Medulla oblongata (tissue), 1 donor: ENCODE data around the gene CLIC3.

Experiments
- DNase-seq: peaks from one replicate; pipeline ENCODE4 v3.0.0-alpha.2; 2015; ENCODE audit errors: extremely low spot score

Gene CLIC3

GRCh38 chr9:137030538-137031527 is 34.5 kb upstream of the CLIC3 start:
- peak; percentile 24 for DNase-seq

GRCh38 chr9:137030006-137030405 is 33.6 kb upstream of the CLIC3 start:
- DNase-seq, result no peak

- peak; percentile 83 for DNase-seq
These were observed 32.9 kb upstream of the CLIC3 start for GRCh38 chr9:137029058-137029936.

GRCh38 chr9:137028263-137029057 is 32.1 kb upstream of the CLIC3 start:
- peak; percentile 73 for DNase-seq

GRCh38 chr9:137027369-137028262 is 31.2 kb upstream of the CLIC3 start, which contains the start of gene ABCA2:
Gene ABCA2, minus strand, starts transcription at chr9:137028237. Its CDS starts 97 bp downstream, at chr9:137028140.
- peak; percentile 21 for DNase-seq

GRCh38 chr9:137026828-137027227 is 30.5 kb upstream of the CLIC3 start:
- no peak for DNase-seq

GRCh38 chr9:137026384-137026783 is 30.0 kb upstream of the CLIC3 start:
- DNase-seq, result peak; percentile 17

GRCh38 chr9:137025517-137025966 is 29.2 kb upstream of the CLIC3 start:
- DNase-seq, result peak; percentile 96

GRCh38 chr9:137023583-137023991 is 27.2 kb upstream of the CLIC3 start:
- DNase-seq, result peak; percentile 45

- DNase-seq, result peak; percentile 12
These were observed 26.8 kb upstream of the CLIC3 start for GRCh38 chr9:137023157-137023556.

- peak; percentile 15 for DNase-seq
These were observed 26.3 kb upstream of the CLIC3 start for GRCh38 chr9:137022662-137023008.

GRCh38 chr9:137021979-137022661 is 25.8 kb upstream of the CLIC3 start:
- DNase-seq, result peak; percentile 88

GRCh38 chr9:137021568-137021978 is 25.2 kb upstream of the CLIC3 start:
- DNase-seq, result no peak

GRCh38 chr9:137020771-137021567 is 24.6 kb upstream of the CLIC3 start:
- DNase-seq, result no peak

- DNase-seq, result no peak
These were observed 23.7 kb upstream of the CLIC3 start for GRCh38 chr9:137019891-137020683.

- DNase-seq, result no peak
These were observed 22.6 kb upstream of the CLIC3 start for GRCh38 chr9:137018761-137019559.

GRCh38 chr9:137017791-137018497 is 21.6 kb upstream of the CLIC3 start:
- no peak for DNase-seq
